Heart left ventricle (tissue), 13 donors: ENCODE measurements around the gene JUN.

ENCODE experiments used
- POLR2A ChIP-seq, 2 donors: fragments of 450-650 bp; IDR thresholded peaks; one replicate each; pipeline ENCODE4 v1.6.1; 2017; ENCODE audit warnings: antibody characterized with exemption in 2 of 2, mild to moderate bottlenecking in 2 of 2, moderate library complexity in 2 of 2
- TF ChIP-seq, protein P1 (sequence below), 12 donors: fragments of 200-600 bp; sonication (generic) in 4 of 12; IDR thresholded peaks; one replicate each; pipeline versions ENCODE4 v1.5.0 to v1.8.0; 2018 to 2022; ENCODE audit warnings: antibody characterized with exemption in 12 of 12, mild to moderate bottlenecking in 5 of 12
- donor health status: ischemic (EF 13 %, LVEDD 7.1; RV severe dilation, severe dysfunction).
- donor health status: DM: no; HTN: yes; CAD: no.
- donor health status: DM: no; HTN: no; CAD: no.
- donor health status: ischemic (EF 25% LVEDD 6.9; RV normal size, moderate dysfunction).
- donor health status: ischemic (EF 25% LVEDD 5.7; RV mildly dilated, moderate dysfunction).
- donor health status: ischemic (EF 35%, LVEDD 5.7; RV mildly dilated, moderate dysfunction).
- donor health status: nonischemic (EF 11% LVEDD 7.7; RV severe dilation, severe dysfunction).
- donor health status: DM: yes; HTN: yes; CAD: no.
- donor health status: PGD.
- donor health status: ischemic (EF 29% LVEDD 5.4; RV normal size, mild dysfunction).
- donor health status: nonischemic (EF 23%, LVEDD 6.1; RV moderate dilation, normal function).

DNA sequence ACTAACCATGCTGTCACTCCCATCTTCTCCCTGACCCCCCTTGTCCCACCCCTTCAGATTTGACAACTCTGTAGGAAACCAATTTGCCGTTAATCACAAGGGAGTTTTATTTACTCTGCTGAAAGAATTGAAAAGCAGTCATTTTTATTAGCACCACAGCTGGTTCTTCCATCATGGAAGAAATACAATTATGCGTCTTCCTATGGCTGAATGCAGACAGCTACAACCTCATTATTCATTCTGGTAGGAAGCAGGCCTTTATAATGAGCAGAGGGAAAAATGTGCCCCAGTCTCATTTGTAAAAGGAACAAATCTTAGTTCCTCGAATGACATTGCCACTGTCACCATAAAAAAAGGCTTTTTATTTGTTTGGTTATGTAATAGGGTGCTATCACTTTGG, 35.2 kb downstream of the JUN start:
- TF ChIP-seq, protein P1, sequence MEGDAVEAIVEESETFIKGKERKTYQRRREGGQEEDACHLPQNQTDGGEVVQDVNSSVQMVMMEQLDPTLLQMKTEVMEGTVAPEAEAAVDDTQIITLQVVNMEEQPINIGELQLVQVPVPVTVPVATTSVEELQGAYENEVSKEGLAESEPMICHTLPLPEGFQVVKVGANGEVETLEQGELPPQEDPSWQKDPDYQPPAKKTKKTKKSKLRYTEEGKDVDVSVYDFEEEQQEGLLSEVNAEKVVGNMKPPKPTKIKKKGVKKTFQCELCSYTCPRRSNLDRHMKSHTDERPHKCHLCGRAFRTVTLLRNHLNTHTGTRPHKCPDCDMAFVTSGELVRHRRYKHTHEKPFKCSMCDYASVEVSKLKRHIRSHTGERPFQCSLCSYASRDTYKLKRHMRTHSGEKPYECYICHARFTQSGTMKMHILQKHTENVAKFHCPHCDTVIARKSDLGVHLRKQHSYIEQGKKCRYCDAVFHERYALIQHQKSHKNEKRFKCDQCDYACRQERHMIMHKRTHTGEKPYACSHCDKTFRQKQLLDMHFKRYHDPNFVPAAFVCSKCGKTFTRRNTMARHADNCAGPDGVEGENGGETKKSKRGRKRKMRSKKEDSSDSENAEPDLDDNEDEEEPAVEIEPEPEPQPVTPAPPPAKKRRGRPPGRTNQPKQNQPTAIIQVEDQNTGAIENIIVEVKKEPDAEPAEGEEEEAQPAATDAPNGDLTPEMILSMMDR (IDR thresholded peaks at IDR 0.05) = no peak
- TF ChIP-seq POLR2A (IDR thresholded peaks at IDR 0.05) = no peak
